HG03280 (cell line): ENCODE data around the gene CORO2A.
"Not testable (repeated sequence)": the region's sequence is repeated elsewhere in the genome, so short reads cannot be mapped to it uniquely, and the experiment has no call there.

Experiments
- ATAC-seq: cut with Tn5 transposase; IDR thresholded peaks from one replicate; pipeline ENCODE4 v1.9.1; 2021; ENCODE audit warnings: mild to moderate bottlenecking, moderate library complexity; ENCODE audit not compliant: unreplicated experiment

CORO2A gene

GRCh38 chr9:98086461-98086860 lies 106.0 kb downstream of the CORO2A start:
- ATAC-seq = no peak

- no peak for ATAC-seq
These were observed 106.5 kb downstream of the CORO2A start for GRCh38 chr9:98085944-98086343.

GRCh38 chr9:98085058-98085457 lies 107.4 kb downstream of the CORO2A start:
- ATAC-seq = no peak

- no peak for ATAC-seq
These were observed 108.0 kb downstream of the CORO2A start for GRCh38 chr9:98084396-98084795.

GRCh38 chr9:98083566-98084183 lies 108.8 kb downstream of the CORO2A start:
- ATAC-seq = no peak

- ATAC-seq = no peak
These were observed 109.4 kb downstream of the CORO2A start for GRCh38 chr9:98083061-98083501.

- no peak for ATAC-seq
These were observed 110.8 kb downstream of the CORO2A start for GRCh38 chr9:98081477-98082219.

- ATAC-seq = no peak
These were observed 111.7 kb downstream of the CORO2A start for GRCh38 chr9:98080780-98081179.

- ATAC-seq = no peak
These were observed 112.1 kb downstream of the CORO2A start for GRCh38 chr9:98080326-98080725.

GRCh38 chr9:98078895-98079294 lies 113.5 kb downstream of the CORO2A start:
- ATAC-seq = no peak

- ATAC-seq = not testable (repeated sequence)
These were observed 115.9 kb downstream of the CORO2A start for GRCh38 chr9:98076514-98076890.

GRCh38 chr9:98075332-98075805 lies 117.1 kb downstream of the CORO2A start:
- ATAC-seq = no peak

- ATAC-seq = no peak
These were observed 118.1 kb downstream of the CORO2A start for GRCh38 chr9:98074115-98074990.

GRCh38 chr9:98071737-98072136 lies 120.7 kb downstream of the CORO2A start:
- no peak for ATAC-seq
